GM23248 (cell line): Measurements from ENCODE around the gene IRF6.

Experiments used
- EZH2 ChIP-seq: fragments of 200-600 bp; sonication (generic); IDR thresholded peaks from 2 replicates; pipeline ENCODE4 v1.6.1; 2018; ENCODE audit warnings: antibody characterized with exemption, mild to moderate bottlenecking; ENCODE audit not compliant: insufficient read depth, poor library complexity, severe bottlenecking
- EZH2phosphoT487 ChIP-seq: fragments of 200-600 bp; sonication (generic); IDR thresholded peaks from 2 replicates; pipeline ENCODE4 v1.6.1; 2018; ENCODE audit warnings: antibody characterized with exemption, moderate library complexity, mild to moderate bottlenecking, low read depth; ENCODE audit not compliant: insufficient read depth

DNA sequence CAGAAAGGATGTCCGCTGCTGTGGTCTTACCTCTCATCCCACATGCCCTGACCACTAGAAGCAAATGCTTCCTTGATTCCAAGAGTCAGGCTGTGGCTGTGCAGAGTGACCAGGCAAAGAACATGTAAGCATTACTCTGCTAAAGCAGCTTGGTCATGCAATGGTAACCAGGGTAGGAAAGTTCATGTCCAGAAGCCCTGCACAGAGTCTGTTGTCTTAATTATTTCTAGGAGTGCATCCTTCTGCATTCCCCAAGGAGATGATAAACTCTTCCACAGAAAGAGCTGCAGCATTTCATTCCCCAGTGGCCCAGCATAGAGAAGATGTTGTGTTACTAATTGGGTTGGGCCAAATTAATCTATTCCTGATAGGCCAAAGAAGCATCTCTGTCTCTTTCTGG is 11.7 kb upstream of the IRF6 start:
- no peak for TF ChIP-seq EZH2
- TF ChIP-seq EZH2phosphoT487: no peak
